ENCODE results near the gene TMEM114.

TMEM114 gene

DNA sequence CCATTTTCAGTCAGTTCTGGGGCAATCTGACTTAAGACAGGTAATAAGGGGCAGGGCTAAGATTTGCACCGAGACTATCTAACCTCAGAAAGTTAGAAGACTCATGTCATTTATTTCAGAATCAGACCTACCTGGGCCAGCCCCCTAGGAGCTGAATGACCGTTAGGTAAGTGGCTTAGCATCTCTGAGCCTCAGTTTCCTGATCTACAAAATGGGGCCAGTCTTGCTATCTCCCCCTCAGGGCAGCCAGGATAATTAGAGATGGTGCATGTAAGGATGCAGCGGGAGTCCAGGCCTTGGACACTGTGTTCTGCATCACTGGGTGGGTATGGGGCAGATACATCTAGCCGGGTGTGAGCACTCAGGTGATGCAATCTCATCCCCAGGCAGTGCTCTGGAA, 20.8 kb upstream of the TMEM114 start:
- TF ChIP-seq, protein P1, sequence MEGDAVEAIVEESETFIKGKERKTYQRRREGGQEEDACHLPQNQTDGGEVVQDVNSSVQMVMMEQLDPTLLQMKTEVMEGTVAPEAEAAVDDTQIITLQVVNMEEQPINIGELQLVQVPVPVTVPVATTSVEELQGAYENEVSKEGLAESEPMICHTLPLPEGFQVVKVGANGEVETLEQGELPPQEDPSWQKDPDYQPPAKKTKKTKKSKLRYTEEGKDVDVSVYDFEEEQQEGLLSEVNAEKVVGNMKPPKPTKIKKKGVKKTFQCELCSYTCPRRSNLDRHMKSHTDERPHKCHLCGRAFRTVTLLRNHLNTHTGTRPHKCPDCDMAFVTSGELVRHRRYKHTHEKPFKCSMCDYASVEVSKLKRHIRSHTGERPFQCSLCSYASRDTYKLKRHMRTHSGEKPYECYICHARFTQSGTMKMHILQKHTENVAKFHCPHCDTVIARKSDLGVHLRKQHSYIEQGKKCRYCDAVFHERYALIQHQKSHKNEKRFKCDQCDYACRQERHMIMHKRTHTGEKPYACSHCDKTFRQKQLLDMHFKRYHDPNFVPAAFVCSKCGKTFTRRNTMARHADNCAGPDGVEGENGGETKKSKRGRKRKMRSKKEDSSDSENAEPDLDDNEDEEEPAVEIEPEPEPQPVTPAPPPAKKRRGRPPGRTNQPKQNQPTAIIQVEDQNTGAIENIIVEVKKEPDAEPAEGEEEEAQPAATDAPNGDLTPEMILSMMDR (conservative IDR thresholded peaks at IDR 0.05; ENCODE audit: low read length) = no peak
- no peak overlapping the region for H3K4me3 ChIP-seq (ENCODE audit: low read length)
- no peak for DNase-seq (ENCODE audit: low read depth)

DNA sequence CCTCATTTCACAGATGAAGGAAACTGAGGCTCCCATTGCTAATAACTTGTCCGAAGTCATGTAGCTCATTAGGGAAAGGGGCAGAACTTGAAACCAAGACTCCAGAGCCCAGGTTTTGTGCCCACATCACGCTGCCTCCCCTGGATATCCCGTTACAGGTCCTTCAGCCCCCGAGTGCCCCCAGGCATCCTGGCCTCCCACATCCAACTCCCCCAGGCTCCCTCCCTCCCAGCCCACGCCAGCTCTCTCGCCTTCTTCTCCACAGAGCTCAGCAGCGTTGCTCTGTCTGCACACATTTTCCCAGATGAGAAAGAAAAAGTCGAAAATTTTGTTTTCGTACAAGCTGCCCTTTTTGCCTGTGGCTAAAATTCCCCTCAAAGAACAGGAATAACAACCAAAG, 16.9 kb upstream of the TMEM114 start:
- no peak for DNase-seq (ENCODE audit: low read depth)
- TF ChIP-seq, protein P1 (conservative IDR thresholded peaks at IDR 0.05; ENCODE audit: low read length) = no peak
- H3K4me3 ChIP-seq (ENCODE audit: low read length) = no peak overlapping the region

DNA sequence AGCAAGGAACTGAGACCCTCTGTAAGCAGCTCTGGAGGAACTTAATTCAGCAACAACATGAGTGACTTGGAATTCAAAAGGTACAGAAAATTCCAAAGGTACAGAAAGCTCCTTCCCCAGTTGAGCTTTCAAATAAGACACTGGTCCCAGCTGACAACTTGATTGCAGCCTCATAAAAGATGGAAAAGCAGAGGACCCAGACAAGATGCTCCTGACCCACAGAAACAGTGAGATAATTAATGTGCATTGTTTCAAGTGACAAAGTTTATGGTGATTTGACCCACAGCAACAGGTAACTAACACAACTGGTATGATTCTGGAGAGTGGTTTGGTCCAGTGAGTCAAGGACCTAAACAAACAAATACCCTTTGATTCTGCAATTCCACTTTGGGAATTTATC, 15.2 kb upstream of the TMEM114 start:
- no peak for DNase-seq (ENCODE audit: low read depth)
- TF ChIP-seq, protein P1 (conservative IDR thresholded peaks at IDR 0.05; ENCODE audit: low read length) = no peak
- no peak overlapping the region for H3K4me3 ChIP-seq (ENCODE audit: low read length)

DNA sequence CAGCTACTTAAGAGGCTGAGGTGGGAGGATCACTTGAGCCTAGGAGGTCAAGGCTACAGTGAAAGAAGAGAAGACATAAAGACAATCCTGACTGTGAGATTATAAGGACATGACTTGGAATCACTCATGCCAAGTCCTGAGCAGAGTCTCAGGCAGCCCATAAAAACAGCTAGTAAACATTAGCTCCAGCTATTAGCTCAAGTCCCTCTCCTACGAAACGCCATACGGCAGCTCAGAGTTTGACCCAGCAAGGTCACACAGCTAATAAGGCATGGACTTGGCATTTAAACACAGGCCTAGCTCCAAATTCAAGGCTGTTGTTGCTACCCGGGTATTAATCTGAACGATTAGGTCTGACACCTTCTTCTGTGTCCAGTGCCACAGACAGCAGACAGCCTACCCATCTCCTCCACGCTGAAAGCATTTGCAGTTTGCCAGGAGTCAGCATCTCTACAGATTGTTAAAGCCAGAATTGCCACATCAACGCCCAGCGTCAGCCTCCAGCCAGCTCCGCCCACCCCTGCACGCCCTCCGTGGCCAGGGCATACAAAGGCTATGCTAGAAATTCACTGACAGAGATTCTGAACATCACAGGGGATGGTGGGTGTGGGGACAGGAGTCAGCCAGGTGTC, 9.9 kb upstream of the TMEM114 start:
- no peak for DNase-seq (ENCODE audit: low read depth)
- no peak overlapping the region for H3K4me3 ChIP-seq (ENCODE audit: low read length)

DNA sequence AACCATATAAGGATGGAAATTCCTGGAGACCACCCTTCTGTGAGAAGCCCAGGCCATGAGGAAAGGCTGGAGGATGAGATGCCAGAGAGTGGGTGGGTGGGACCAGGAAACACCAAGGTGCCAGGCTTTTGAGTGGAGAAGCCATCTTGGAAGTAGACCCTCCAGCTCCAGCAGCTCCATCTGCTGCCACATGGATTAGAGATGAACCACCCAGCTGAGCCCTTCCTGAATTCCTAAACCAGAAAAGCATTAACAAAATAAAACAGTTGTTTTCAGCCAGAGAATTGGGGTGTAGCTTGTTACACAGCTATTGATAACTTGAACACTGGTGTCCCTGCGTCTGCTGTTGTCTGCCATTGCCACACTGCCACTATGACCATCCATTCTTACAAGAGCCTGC, 6.3 kb upstream of the TMEM114 start:
- DNase-seq (ENCODE audit: low read depth) = no peak
- no peak overlapping the region for H3K4me3 ChIP-seq (ENCODE audit: low read length)
- TF ChIP-seq, protein P1 (conservative IDR thresholded peaks at IDR 0.05; ENCODE audit: low read length) = no peak

More for the DNA sequence above, 9.9 kb upstream of the TMEM114 start:
- TF ChIP-seq, protein P1 (conservative IDR thresholded peaks at IDR 0.05; ENCODE audit: low read length) = no peak

DNA sequence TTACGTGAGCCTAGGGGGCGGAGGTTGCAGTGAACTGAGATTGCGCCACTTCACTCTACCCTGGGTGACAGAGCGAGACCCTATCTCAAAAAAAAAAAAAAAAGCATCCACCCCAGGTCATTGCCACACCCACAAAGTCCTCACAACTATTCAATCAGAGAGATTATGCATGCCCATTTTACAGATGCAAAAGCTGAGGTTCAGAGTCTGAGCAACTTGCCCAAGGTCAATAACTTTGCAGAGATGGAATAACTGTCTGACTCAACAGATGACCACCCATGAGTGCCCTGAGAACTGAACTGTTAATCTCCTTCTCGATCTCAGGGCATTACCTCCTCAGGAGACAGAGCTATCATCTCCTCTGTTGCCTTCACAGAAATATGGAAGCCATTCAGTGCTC, 5.5 kb upstream of the TMEM114 start:
- TF ChIP-seq, protein P1 (conservative IDR thresholded peaks at IDR 0.05; ENCODE audit: low read length) = no peak
- DNase-seq (ENCODE audit: low read depth) = no peak

DNA sequence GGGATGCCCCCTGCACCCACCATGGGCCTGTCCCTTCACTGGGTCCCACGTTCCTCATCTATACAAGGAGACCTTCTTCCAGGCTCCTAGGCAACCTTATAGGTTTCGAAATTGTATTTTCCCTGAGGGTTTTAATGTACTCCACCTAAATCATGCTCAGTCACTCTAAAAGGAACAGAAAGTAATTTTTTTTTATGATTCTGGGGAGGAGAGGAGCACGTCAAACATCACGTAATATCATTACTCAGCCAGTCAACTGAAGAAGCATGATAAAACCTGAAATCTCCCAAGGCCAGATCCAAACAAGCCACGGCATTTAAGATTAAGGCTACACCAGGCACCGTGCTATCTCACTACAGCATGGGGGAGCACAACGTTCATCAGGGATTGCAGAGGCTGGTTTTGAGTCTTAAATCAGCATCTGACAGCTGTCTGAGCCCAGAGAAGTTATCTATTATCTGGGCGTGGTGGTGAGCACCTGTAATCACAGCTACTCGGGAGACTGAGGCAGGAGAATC, 3.9 kb upstream of the TMEM114 start:
- TF ChIP-seq, protein P1 (conservative IDR thresholded peaks at IDR 0.05; ENCODE audit: low read length) = no peak
- no peak for DNase-seq (ENCODE audit: low read depth)
- H3K4me3 ChIP-seq (ENCODE audit: low read length) = no peak overlapping the region

More for the DNA sequence above, 5.5 kb upstream of the TMEM114 start:
- H3K4me3 ChIP-seq (ENCODE audit: low read length) = no peak overlapping the region
